Naive B cell (primary cell): ENCODE data around the gene BUB1B. TPM values are rescaled to one million over a fixed set of nuclear protein-coding genes. Genes with fewer than 3 reads are reported as not detected.
A peak's percentile ranks its signal among the peaks of the same experiment; 100 is the strongest.

ENCODE experiments used
- ATAC-seq, 2 donors: fragments of 150-1000 bp; cut with Tn5 transposase; 2 replicates each; pipeline ENCODE4 v1.10.0; 2021; ENCODE audit warnings: low read depth in 2 of 2, mild to moderate bottlenecking in 2 of 2, moderate library complexity in 2 of 2
- DNase-seq: peaks from one replicate; pipeline ENCODE4 v3.0.0; 2022
- H3K27ac Mint-ChIP-seq, 6 donors: one replicate each; pipeline ENCODE4 v1.8.0; 2020 to 2022; ENCODE audit warnings: mild to moderate bottlenecking in 6 of 6, mixed read lengths in 6 of 6, moderate library complexity in 5 of 6, inconsistent platforms in 2 of 6
- H3K27me3 Mint-ChIP-seq, 3 donors: one replicate each; pipeline ENCODE4 v1.8.0; 2021 to 2022; ENCODE audit warnings: mixed read lengths in 3 of 3, mild to moderate bottlenecking in 1 of 3
- H3K36me3 Mint-ChIP-seq, 2 donors: one replicate each; pipeline ENCODE4 v1.8.0; 2020 to 2022; ENCODE audit warnings: mixed read lengths in 2 of 2, inconsistent platforms in 1 of 2, mild to moderate bottlenecking in 1 of 2
- H3K4me1 Mint-ChIP-seq, 3 donors: one replicate each; pipeline ENCODE4 v1.8.0; 2020 to 2022; ENCODE audit warnings: mixed read lengths in 3 of 3, inconsistent platforms in 1 of 3, mild to moderate bottlenecking in 1 of 3, moderate library complexity in 1 of 3
- H3K4me3 Mint-ChIP-seq, 8 donors: one replicate each; pipeline ENCODE4 v1.8.0; 2020 to 2022; ENCODE audit warnings: mild to moderate bottlenecking in 8 of 8, mixed read lengths in 8 of 8, moderate library complexity in 8 of 8, inconsistent platforms in 2 of 8
- H3K9me3 Mint-ChIP-seq, 7 donors: one replicate each; pipeline ENCODE4 v1.8.0; 2020 to 2022; ENCODE audit warnings: mixed read lengths in 7 of 7, mild to moderate bottlenecking in 5 of 7, inconsistent platforms in 2 of 7, moderate library complexity in 1 of 7
- polyA plus RNA-seq, 6 donors: library from polyadenylated mRNA; unstranded; fragments of 300-500 nt; fragmentation: Illumina TruSeq; gene quantifications; one replicate each; pipeline ENCODE4 v1.2.3, GENCODE V29; 2021; ENCODE audit warnings: low read depth in 6 of 6

The BUB1B gene
- polyA plus RNA-seq, 6 donors from 2014 or later: 0.30 to 3.7 (median 0.78) TPM

DNA sequence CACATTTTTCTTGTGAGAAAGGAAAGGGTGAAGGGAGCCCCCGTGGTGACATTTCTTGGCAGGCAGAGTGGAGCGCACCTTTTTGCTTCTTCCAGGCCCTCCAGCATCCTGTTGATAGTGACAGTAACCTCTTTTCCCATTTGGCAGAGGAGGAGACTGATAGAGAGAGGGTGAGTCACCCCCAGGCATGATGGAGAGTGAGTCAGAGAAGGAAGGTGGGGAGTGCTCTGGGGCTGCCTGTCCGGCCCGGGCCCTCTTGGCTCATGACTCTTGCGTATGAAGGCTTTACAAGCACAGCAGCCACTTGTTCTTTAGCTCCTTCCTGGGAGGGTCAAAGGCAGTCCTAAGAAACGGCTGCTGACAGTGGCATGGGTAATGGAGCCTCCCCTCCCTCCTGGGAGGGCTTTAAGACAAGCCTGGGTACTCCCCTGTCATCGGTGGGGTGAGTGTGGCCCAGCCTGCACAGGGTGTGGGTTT, 106.0 kb downstream of the BUB1B start:
- DNase-seq: no peak
- no peak for ATAC-seq

GRCh38 chr15:40267670-40268069, 106.8 kb downstream of the BUB1B start:
- no peaks in the 10 kb centered on the region for H3K36me3 Mint-ChIP-seq
- H3K4me1 Mint-ChIP-seq: no peaks in the 10 kb centered on the region
- H3K4me3 Mint-ChIP-seq: no peak overlapping the region
- ATAC-seq (no peak), DNase-seq (no peak)
- no peaks in the 10 kb centered on the region for H3K9me3 Mint-ChIP-seq
- H3K27ac Mint-ChIP-seq: peak overlapping the region in 1 of 6 donors; percentile 14
- H3K27me3 Mint-ChIP-seq: no peaks in the 10 kb centered on the region

More for the DNA sequence above, 106.0 kb downstream of the BUB1B start:
- H3K27me3 Mint-ChIP-seq: no peaks in the 10 kb centered on the region
- peak overlapping the region in 2 of 6 donors; percentile 35 to 44 for H3K27ac Mint-ChIP-seq
- H3K4me3 Mint-ChIP-seq: no peak overlapping the region
- no peaks in the 10 kb centered on the region for H3K4me1 Mint-ChIP-seq
- H3K9me3 Mint-ChIP-seq: no peaks in the 10 kb centered on the region
- no peaks in the 10 kb centered on the region for H3K36me3 Mint-ChIP-seq

GRCh38 chr15:40269604-40270003, 108.7 kb downstream of the BUB1B start:
- peaks cover 0 to 2% (median under 1%) of the 10 kb centered on the region in 3 donors for H3K4me1 Mint-ChIP-seq
- no peak overlapping the region for H3K27ac Mint-ChIP-seq
- H3K4me3 Mint-ChIP-seq: peak overlapping the region in 1 of 8 donors; percentile 6
- no peaks in the 10 kb centered on the region for H3K9me3 Mint-ChIP-seq
- ATAC-seq (no peak), DNase-seq (no peak)
- no peaks in the 10 kb centered on the region for H3K36me3 Mint-ChIP-seq
- H3K27me3 Mint-ChIP-seq: no peaks in the 10 kb centered on the region

DNA sequence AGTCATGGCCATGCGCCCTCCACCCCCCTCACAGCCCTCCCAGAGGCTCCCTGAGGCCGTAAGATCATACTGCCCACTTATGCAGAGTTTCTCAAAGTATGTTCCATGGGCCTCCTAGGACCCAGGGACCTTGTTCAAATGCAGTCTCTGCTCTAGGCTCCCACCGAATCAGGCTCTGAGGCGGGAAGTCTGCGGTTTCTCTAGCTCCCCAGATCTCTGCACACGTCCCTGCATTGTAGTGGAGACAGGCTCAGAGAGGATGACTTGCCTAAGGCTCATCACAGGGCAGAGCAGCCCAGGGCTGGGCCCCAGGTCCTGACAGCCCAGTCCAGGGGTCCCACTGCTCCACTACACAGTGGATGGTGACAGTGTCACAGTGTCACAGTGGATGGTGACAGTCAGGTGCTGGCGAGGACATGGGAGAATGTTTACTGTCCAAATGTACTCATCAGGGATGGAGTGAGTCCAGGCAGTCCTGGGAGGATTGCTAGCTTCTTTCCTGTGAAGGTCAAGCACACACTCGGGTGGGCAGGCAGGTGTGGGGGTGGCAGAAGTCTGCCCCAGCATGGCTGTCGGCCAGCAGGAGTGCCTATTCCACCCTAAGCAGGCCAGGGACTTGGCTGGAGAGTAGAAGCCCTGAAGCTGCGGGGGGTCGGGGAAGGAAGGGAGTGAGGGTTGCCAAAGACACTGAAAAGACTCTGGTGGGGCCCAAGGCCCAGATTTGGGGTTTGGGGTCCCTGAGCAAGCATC, 109.6 kb downstream of the BUB1B start:
- Mint-ChIP-seq H3K27me3 (no peaks in the 10 kb centered on the region), H3K4me1 (peaks cover 0 to 4% (median 3%) of the 10 kb centered on the region in 3 donors), H3K9me3 (no peaks in the 10 kb centered on the region), H3K27ac (peak overlapping the region in 1 of 6 donors; percentile 66), H3K36me3 (no peaks in the 10 kb centered on the region), H3K4me3 (no peak overlapping the region)
- DNase-seq (no peak), ATAC-seq (no peak)

Other genes starting within 250 kb of the BUB1B start
- gene GPR176, start 240.8 kb upstream of the BUB1B start, polyA plus RNA-seq: under 1 TPM in 2 of 6 donors, not detected in 4; 0.12 to 0.15 TPM
- 10 to 100 TPM; 12.5 to 24.3 (median 17.8) TPM for gene EIF2AK4, start 227.0 kb upstream of the BUB1B start, polyA plus RNA-seq
- 1,000 to 10,000 TPM in 1 of 6 donors, 100 to 1,000 TPM in 5; 640 to 1,092 (median 833) TPM for gene SRP14, start 121.9 kb upstream of the BUB1B start, polyA plus RNA-seq
- 1 to 10 TPM in 5 of 6 donors, under 1 TPM in 1; 0.66 to 7.7 (median 5.5) TPM for gene BMF, start 52.2 kb upstream of the BUB1B start, polyA plus RNA-seq
- gene PAK6, start 78.0 kb downstream of the BUB1B start, polyA plus RNA-seq: not detected
- gene ANKRD63, start 122.0 kb downstream of the BUB1B start, polyA plus RNA-seq: under 1 TPM in 1 of 6 donors, not detected in 5; 0.29 TPM
- 10 to 100 TPM; 11.4 to 22.6 (median 15.9) TPM for gene PLCB2, start 146.9 kb downstream of the BUB1B start, polyA plus RNA-seq
- 1 to 10 TPM in 4 of 6 donors, under 1 TPM in 2; 0.32 to 3.4 (median 1.4) TPM for gene INAFM2, start 162.6 kb downstream of the BUB1B start, polyA plus RNA-seq
- gene CCDC9B, start 179.9 kb downstream of the BUB1B start, polyA plus RNA-seq: under 1 TPM in 2 of 6 donors, not detected in 4; 0.25 to 0.40 TPM
- gene PHGR1, start 190.0 kb downstream of the BUB1B start, polyA plus RNA-seq: not detected
- gene DISP2, start 197.2 kb downstream of the BUB1B start, polyA plus RNA-seq: under 1 TPM in 3 of 6 donors, not detected in 3; 0.23 to 0.47 (median 0.25) TPM
- 1 to 10 TPM; 2.8 to 6.4 (median 3.6) TPM for gene KNSTRN, start 221.7 kb downstream of the BUB1B start, polyA plus RNA-seq
- gene IVD, start 244.7 kb downstream of the BUB1B start, polyA plus RNA-seq: 10 to 100 TPM; 15.6 to 36.3 (median 22.2) TPM